Measurements from ENCODE around the gene NBPF15.
A peak's percentile ranks its signal among the peaks of the same experiment; 100 is the strongest.
"Not testable (repeated sequence)": the region's sequence is repeated elsewhere in the genome, so short reads cannot be mapped to it uniquely, and the experiment has no call there.

Gene NBPF15, protein sequence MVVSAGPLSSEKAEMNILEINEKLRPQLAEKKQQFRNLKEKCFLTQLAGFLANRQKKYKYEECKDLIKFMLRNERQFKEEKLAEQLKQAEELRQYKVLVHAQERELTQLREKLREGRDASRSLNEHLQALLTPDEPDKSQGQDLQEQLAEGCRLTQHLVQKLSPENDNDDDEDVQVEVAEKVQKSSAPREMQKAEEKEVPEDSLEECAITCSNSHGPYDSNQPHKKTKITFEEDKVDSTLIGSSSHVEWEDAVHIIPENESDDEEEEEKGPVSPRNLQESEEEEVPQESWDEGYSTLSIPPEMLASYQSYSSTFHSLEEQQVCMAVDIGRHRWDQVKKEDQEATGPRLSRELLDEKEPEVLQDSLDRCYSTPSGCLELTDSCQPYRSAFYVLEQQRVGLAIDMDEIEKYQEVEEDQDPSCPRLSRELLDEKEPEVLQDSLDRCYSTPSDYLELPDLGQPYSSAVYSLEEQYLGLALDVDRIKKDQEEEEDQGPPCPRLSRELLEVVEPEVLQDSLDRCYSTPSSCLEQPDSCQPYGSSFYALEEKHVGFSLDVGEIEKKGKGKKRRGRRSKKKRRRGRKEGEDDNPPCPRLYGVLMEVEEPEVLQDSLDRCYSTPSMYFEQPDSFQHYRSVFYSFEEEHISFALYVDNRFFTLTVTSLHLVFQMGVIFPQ

DNA sequence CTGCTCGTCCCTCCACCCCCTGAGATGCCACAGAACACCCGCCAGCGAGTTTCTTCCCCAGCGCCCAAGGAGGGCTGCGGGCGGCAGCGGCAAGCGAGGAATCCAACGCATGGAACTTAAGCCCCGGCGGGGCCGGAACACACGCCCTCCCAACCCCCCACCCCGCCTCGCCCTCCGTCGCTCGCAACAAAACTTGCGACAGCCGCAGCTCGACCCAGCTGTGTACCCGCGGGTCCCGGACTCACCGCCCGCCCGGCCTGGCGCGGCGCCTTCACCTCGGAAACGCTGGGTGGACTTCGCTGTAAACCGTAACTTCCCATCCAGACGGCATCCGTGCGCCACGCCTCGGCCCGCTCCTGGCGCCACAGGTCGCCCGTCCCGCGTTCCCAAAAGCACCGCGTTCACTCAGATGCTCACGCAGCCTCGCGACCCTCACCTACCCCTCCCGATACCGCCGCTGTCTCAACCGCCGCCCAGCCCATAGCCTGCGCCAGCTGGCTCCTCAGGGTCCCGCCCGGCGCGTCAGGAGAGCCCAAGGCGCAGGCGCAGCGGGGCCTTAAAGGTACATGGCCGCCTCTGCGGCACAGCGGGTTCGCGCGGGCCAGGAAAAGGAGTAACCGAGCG is at the start of gene NBPF15:
Gene NBPF15, minus strand, starts transcription at position 534 of the 624 bp plus-strand sequence. CDS start 21,666 bp downstream, outside the sequence.
- DNase-seq, result peak; percentile 69

DNA sequence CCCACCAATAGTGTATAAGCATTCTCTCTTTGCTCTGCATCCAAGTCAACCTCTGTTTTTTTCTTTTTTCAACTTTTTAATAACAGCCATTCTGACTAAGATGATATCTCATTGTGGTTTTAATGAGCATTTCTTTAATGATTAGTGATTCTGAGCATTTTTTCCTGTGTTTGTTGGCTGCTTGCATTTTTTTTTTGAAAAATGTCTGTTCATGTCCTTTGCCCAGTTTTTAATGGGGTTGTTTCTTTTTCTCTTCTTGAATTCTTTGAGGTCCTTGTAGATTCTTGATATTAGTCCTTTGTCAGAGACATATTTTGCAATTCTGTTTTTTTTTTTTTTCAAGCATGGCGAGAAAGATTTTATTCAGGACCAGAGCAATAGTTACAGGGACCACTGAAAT is 35.0 kb upstream of the NBPF15 start:
- DNase-seq, result not testable (repeated sequence)

DNA sequence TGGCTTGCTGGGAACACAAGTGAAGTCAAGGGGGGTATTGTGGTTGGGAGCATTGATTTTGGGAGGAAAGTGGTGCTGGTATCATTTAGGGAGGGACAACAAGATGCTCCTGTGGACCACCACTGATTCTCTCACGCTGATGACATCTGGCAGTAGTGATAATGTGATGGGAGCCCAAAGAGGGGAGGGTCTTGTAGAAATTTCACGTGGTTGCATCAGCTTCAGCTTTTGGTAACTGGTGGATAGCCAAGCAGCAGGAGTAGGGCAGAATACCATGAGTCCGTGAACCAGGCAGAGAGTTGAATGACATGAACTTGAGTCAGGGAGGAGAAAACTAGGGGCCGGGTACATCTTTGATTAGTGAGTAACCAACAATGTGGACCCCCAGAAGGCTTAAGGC is 32.7 kb upstream of the NBPF15 start:
- DNase-seq, result not testable (repeated sequence)

DNA sequence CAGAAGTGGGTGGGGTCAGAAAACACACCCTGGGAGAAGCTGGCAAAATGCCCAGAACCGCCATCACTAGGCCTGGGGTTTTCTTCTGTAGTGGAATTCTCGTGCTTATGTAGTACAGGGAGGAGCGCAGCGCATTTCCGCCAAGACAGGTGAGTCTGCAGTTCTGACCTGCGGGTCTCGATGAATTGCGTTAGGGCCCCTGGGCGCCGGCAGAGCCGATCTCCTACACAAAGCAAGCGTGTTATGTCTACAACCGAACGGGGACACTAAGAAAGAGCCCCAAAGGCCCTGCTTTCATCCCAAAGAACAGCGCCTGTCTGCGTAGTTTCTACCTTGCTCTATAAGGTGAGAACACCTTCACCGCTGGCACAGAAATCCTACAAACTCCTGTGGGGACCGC is 28.9 kb upstream of the NBPF15 start:
- peak; percentile 7 for DNase-seq

DNA sequence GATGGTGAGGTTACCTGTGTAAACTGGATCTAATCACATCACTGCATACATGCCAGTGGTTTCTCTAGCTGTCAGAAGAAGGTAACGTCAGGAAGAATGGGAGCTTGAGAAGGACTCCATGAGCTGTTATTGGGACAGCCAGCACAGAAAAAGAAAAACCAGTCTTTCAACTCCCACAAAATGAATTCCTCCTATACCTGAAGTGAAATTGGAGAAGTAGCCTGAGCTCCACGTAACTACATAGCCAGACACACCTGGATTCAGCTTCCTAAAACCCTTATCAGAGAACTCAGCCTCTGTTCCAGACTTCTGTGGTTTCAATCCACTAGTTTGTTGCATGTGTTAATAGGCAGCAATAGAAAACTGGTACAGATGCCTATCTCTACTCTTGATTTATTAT is 25.5 kb upstream of the NBPF15 start:
- DNase-seq, result not testable (repeated sequence)

DNA sequence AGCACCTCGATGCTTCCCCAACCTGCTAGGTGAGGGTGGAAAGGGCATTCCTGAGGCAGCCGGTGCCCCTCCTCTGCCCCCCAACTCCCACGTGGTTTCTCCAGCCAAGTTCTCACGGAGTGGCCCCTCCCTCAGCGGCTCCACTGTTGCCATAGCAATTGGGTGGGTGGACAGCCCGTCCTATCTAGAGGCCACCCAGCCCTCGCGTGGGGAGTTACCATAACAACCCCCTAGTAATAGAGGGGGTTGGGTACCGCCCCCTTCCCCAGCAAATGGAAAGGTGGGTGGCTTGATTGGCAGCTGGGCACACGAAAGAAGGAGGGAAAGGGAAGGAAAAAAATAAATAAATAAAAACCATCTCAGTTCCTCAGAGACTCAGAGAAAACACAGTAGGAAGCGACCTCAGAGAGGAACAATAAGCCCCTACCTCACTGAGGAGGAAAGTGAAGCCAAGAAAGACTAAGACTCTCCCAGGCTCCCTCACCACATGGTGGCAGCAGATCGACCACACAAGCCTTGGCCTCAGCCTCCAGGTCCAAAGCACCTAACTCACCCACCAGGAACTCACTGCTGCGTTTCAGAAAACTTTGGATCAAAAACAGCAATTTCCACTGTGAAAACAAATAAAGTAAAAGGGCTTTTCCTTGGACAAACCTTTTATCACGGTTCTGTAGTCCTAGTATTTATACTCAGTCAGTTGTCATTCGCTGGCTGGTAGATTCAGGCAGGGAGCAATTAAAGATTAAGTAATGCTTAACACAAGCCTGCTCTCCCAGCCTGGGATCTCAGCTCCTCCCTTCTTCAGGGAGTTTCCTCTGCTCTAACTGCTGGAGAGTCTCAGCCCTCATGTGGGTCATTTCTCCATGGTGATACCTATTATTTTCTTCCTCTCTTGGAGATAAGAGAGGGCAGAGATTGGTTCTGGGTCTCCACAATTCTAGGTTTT is 23.9 kb upstream of the NBPF15 start:
- DNase-seq, result not testable (repeated sequence)

DNA sequence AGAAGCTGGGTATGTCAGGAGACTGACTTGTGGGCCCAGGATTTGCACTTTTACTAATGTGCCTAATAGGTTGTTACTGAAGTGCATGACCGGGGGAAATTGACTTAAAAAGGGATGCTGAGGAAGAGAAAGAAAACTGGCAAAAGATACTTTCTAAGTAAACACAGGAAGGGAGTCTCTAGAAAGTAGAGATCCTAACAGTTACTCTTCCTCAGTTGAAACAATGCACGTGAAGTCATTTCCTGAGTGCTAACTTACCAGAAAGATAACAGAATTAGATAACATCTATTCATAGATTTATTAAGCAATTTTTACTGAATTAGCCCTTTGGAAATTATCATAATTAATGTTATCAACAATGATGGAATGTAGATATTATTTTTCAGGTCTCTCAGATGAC is 12.4 kb upstream of the NBPF15 start:
- DNase-seq, result not testable (repeated sequence)

DNA sequence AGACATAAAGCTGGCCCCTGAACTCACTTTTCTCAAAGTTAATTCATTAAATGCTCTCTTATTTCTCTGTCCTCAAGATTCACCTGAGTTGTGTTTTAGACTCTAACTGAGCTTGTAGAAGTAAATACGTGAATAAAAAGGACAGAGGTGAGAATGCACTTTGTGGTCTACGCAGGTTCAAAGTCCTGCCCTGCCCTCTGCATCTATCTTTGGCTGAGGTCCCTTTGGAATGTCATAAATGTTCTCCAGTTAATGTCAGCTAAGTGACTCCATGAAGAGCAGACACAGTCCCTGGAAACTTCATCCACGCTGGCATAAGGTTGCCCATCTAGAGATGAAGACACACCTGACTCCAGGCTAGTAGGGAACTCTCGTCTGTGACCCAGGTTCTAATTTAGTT is 10.0 kb upstream of the NBPF15 start:
- not testable (repeated sequence) for DNase-seq

DNA sequence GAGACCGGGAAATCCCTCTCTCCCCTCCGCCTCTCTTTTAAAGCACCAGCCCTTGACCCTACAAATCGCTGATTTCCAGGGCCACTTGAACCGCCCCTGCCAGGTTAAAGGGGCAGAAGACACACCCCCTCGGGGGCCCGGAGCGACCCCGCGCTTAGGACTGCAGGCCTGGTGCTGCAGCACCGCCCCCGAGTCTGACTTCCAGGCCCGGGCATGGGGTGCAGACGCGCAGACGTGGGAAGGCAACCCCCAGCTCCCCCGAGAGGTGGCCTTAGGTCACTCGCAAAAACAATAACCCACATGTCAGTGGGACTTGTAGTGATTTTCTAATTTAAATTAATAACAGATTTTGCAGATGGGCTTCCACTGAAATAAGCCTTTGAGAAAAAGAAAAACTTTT is 309 bp upstream of the NBPF15 start:
- not testable (repeated sequence) for DNase-seq

DNA sequence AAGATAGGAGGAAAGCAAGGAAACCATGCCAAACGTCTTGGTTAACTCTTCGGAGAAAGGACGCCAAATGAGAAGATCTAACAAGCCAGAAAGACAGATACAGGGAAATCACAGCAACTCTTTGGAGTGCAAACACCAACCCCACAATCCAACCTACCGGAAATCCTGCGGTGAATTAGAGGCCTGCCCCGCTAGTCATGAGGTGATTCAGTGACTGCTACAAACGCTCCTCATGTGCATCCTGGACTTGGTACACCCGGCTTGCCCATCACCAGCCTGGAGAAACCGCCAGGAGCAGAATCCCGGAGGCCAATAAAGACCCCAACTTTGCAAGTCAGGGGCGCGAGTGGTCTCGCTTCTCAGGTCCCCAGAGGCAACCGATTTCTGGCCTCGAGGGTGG is 783 bp downstream of the NBPF15 start:
- DNase-seq, result peak; percentile 23

DNA sequence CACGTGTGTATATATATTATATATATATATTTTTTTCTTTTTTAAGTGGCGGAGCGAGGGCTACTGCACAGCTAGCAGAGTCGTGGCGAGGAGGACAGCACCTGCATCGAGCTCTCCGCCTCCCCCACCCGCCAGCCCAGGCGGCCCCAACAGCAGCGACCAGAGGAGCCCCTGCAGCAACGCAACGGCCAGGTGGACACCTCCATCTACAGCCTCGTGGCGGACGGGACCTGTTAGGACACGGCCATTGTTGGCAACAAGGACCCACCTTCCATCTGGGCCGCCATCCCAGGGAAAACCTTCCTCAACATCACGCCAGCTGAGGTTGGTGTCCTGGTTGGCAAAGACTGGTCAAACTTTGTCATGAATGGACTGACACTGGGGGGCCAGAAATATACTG is 19.1 kb downstream of the NBPF15 start:
- not testable (repeated sequence) for DNase-seq

DNA sequence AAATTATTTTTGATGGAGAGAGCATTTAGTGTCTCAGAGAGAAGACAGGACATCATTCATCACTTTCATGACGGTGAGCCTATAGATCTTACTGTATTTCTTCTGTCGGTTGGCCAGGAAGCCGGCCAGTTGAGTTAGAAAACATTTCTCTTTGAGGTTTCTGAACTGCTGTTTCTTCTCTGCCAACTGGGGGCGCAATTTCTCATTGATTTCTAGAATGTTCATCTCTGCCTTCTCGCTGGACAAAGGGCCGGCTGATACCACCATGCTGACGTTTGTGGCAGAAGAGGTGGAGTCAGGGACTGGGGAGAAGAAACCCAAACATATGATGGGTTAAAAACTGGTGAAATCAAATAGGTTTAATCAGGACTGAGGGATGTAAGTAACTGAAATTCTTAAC is 21.7 kb downstream of the NBPF15 start:
- DNase-seq, result peak; percentile 0

DNA sequence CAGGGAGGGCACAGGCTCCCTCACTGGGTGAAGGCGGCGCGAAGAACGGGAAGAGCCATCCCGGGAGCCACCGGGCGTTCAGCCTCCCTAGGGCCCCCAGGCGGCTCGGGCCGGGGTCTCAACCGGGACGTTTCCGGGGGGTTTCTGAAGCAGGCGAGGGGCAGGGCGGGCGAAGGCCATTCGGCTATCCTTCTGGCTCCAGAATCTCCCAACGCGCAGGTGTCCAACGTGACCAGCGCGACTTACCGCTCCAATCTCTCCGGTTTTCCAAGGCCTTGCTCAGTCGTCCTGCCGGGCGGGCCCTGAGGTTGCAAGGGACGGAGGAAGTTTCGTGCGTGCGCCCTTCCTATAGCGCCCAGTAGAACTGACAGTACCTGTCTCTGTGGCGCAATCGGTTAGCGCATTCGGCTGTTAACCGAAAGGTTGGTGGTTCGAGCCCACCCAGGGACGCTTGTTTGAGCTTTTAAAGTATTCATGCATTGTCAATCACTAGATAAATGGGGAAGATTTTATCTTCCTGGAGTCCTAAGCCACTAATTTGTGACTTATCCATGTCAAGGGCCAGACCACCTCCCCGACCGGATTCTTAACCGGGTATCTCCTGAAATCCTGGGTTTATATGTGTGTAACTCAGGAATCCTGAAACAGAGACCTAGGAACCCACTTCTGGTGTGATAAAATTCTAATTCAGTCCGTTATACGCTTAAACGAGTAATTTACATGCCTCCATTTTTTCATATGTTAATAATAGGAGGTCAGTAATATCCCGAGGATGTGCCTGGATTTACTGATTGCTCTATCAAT is 42.4 kb downstream of the NBPF15 start:
- DNase-seq, result peak; percentile 59

DNA sequence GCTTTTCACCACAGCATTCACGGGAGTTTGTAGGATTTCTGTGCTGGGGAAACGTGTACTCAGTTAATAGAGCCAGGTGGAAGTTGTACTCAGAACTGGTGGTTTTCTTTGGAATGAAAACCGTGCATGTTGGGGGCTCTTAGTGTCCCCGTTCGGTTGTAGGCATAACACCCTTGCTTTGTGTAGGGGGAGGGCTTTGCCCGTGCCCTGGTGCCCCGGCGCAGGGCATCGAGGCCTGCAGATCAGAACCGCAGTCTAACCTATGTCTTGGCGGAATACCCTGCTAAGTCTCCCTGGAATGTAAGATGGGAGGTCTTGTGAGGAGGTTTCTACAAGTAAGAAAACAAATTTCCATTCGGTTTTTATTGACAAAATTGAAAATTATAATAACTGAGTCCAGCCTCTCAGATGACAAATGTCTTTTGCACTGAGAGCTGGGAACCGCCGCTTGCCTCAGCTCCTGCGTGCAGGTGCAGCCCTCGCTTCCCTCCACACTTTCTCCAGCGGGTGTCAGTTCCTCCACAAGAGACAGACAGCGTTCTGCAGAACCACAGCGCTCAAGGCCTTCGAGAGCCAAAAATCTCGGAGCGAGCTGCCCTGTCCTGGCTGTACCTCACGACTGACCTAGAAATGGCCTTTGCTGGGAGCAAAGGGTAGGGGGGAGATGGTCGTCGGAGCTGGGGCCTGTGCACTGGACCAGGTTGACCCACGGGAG is 47.9 kb downstream of the NBPF15 start:
- DNase-seq, result peak; percentile 1

DNA sequence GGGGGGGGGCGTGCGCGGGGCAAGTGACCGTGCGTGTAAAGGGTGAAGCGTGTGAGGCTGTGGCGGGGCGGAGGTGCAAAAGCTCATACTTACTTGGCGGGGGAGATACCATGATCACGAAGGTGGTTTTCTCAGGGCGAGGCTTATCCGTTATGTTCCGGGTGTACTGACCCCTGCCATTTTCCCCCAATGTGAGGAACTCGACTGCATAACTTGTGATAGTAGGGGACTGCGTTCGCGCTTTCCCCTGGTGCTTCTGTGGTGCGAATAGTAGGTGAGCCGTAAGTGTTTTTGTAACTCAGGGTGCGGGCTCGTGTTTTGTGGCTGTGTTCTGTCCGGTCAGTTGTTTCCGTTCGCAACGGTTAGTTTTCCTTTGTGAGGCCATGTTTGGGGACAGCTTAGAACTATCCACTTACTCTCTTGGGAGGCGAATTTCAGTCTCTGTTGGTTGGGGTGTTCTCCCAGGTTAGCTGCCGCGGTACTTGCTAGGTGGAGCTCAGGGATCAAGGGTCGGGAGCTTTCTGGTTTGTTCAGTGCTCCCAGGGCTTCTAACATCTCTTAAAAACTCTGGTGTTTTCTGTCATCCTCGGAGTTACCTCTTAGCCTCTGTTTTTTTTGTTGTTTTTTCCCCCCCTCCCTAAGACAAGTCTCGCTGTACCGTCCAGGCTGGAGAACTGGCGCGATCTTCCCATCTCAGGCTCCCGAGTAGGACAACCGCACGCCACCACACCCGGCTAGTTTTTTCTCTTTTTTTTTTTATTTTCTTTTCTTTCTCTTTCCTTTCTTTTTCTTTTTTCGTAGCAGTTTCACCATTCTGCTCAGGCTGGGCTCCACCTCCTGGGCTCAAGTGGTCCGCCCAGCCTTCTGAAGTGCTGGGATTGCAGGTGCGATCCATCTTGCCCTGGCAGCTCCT is 48.7 kb downstream of the NBPF15 start:
- peak; percentile 95 for DNase-seq

DNA sequence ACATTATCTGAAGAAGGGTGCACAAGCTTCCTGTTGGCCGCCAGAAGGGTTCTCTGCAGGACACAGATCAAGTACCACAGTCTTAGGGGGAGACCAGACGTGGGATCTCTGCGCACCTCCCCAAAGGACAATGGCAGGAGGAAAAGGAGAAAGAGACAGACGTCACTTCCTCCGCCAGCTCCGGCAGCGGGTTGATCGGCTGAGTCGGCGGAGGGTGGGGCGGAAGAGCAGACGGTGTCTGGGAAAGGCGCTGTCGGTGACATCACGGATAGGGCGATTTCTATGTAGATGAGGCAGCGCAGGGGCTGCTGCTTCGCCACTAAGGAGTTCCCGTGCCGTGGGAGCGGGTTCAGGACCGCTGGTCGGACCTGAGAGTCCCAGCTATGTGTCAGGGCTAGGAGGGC is 49.4 kb downstream of the NBPF15 start:
- peak; percentile 91 for DNase-seq

DNA sequence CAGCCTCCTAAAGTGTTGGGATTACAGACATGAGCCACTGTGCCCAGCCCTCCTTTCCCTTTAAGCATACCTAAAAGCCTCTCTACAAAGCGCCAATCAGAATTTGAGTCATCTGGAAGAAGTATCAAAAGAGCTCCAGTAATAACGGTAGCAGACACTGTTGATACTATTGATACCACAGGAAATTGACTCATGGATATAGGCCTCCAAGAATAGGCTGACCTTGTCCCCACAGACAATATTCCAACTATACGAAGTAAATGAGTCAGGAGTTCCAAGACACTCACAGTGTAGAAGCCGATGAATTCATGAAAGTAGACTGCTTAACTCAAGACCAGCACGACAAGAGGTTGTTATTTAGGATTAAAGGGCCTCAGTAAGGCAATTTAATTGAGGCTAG is 58.7 kb downstream of the NBPF15 start:
- not testable (repeated sequence) for DNase-seq

DNA sequence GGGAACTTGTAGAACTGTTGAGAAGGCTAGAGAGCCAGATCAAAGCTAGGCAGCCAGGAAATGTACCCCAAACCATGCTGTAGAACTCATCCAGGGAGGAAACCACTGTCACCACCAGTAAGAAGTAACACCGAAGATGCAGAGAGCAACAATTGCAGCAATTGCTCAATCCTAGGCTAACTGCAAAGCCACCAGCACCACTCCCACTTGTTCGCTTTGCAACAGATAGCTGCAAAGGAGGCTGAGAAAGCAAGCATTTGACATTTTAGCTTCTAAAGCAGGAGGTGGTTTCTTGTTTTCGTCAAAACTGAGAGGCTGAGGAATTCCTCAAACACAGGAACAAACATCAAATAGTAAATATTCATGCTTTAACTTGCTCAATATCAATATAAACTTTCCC is 89.8 kb downstream of the NBPF15 start:
- DNase-seq, result not testable (repeated sequence)

Measured in CD4-positive, alpha-beta T cell treated with Interleukin-4 for 4 hours (primary cell).